SK-N-SH (cell line): ENCODE results near the gene PODXL2. TPM values are rescaled to one million over a fixed set of nuclear protein-coding genes. Genes with fewer than 3 reads are reported as not detected.
A peak's percentile ranks its signal among the peaks of the same experiment; 100 is the strongest.

ENCODE experiments used
- CTCF ChIA-PET: fragments of 300-600, 350-600 bp; formaldehyde crosslinking; extraction: SDS; loops from one replicate; lab custom pipeline; 2021; lab: Yijun Ruan, JAX
- POLR2A ChIA-PET: fragments of 350-600 bp; sonication (Branson Sonifier 250); formaldehyde crosslinking; extraction: SDS; loops from one replicate; lab custom pipeline; 2020; ENCODE audit warnings: antibody characterized with exemption, inconsistent platforms; lab: Yijun Ruan, JAX
- DNase-seq: peaks from one replicate; pipeline ENCODE4 v3.0.0; 2012
- H2AFZ ChIP-seq: fragments of 200-600 bp; sonication (generic); 2 replicates; pipeline ENCODE4 v1.8.1; 2016; ENCODE audit warnings: antibody characterized with exemption, mild to moderate bottlenecking, low read depth
- H3F3A ChIP-seq: fragments of 200-600 bp; sonication (generic); replicated peaks from 2 replicates; pipeline ENCODE3; 2016; ENCODE audit warnings: antibody characterized with exemption, mild to moderate bottlenecking; ENCODE audit not compliant: insufficient read depth
- H3K27ac ChIP-seq, 2 experiments: fragments of 200-500 bp in 1 of 2; fragments of 200-600 bp in 1 of 2; sonication (Bioruptor generic) in 1 of 2; sonication (generic), shearing (Covaris generic) in 1 of 2; 2 replicates each; pipeline versions ENCODE4 v1.5.1 to v1.6.1; 2014 to 2016; ENCODE audit warnings: low read depth in 2 of 2, inconsistent platforms in 1 of 2, low read length in 1 of 2, mild to moderate bottlenecking in 1 of 2, mixed read lengths in 1 of 2
- H3K27me3 ChIP-seq: fragments of 200-600 bp; sonication (generic), shearing (Covaris generic); 2 replicates; pipeline ENCODE4 v1.6.1; 2016; ENCODE audit warnings: mixed run types; ENCODE audit not compliant: insufficient read depth
- H3K36me3 ChIP-seq, 2 experiments: fragments of 200-500 bp in 1 of 2; fragments of 200-600 bp in 1 of 2; sonication (Bioruptor generic) in 1 of 2; sonication (generic) in 1 of 2; replicated peaks in 1 of 2; 2 replicates each; pipeline versions ENCODE3 to v1.5.1; 2014 to 2016; ENCODE audit warnings: low read length in 1 of 2, mild to moderate bottlenecking in 1 of 2; ENCODE audit not compliant: insufficient read depth in 2 of 2, control insufficient read depth in 1 of 2
- H3K4me1 ChIP-seq, 2 experiments: fragments of 200-500 bp in 1 of 2; fragments of 200-600 bp in 1 of 2; sonication (Bioruptor generic) in 1 of 2; sonication (generic), shearing (Covaris generic) in 1 of 2; 2 replicates each; pipeline versions ENCODE4 v1.5.1 to v1.6.1; 2014 to 2016; ENCODE audit warnings: low read depth in 1 of 2, low read length in 1 of 2, mixed run types in 1 of 2; ENCODE audit not compliant: insufficient read depth in 2 of 2, control insufficient read depth in 1 of 2
- H3K4me2 ChIP-seq: fragments of 200-600 bp; sonication (generic), shearing (Covaris generic); 2 replicates; pipeline ENCODE4 v1.6.1; 2017; ENCODE audit warnings: mixed run types
- H3K4me3 ChIP-seq, 2 experiments: fragments of 200-500 bp in 1 of 2; fragments of 200-600 bp in 1 of 2; sonication (Bioruptor generic) in 1 of 2; sonication (generic), shearing (Covaris generic) in 1 of 2; 2 replicates each; pipeline versions ENCODE4 v1.5.1 to v1.8.1; 2014 to 2016; ENCODE audit warnings: low read depth in 2 of 2, inconsistent platforms in 1 of 2, low read length in 1 of 2, mild to moderate bottlenecking in 1 of 2, mixed read lengths in 1 of 2, moderate library complexity in 1 of 2
- H3K79me2 ChIP-seq: fragments of 200-600 bp; sonication (generic); 2 replicates; pipeline ENCODE4 v1.8.1; 2017; ENCODE audit warnings: mild to moderate bottlenecking; ENCODE audit not compliant: insufficient read depth
- H3K9ac ChIP-seq: fragments of 200-600 bp; sonication (generic); 2 replicates; pipeline ENCODE4 v1.6.1; 2017; ENCODE audit warnings: mixed run types
- H3K9me2 ChIP-seq: fragments of 200-600 bp; sonication (generic); 2 replicates; pipeline ENCODE4 v1.6.1; 2017; ENCODE audit warnings: mixed run types
- H3K9me3 ChIP-seq: fragments of 200-600 bp; sonication (generic); 2 replicates; pipeline ENCODE4 v1.6.1; 2017; ENCODE audit warnings: mixed run types, mild to moderate bottlenecking, moderate library complexity
- H4K20me1 ChIP-seq: fragments of 200-600 bp; sonication (generic); 2 replicates; pipeline ENCODE4 v1.6.1; 2017; ENCODE audit warnings: mild to moderate bottlenecking, mixed run types; ENCODE audit not compliant: insufficient read depth
- CHD2 ChIP-seq: fragments of 150-350 bp; IDR thresholded peaks from 2 replicates; pipeline ENCODE4 v1.6.1; 2018; ENCODE audit warnings: low read length; ENCODE audit not compliant: partially characterized antibody
- EP300 ChIP-seq, 2 experiments: IDR thresholded peaks; 2 replicates each; pipeline versions ENCODE4 v1.4.0 to v1.6.1; 2012; ENCODE audit warnings: borderline replicate concordance in 1 of 2, low read depth in 1 of 2, low read length in 1 of 2
- EZH2phosphoT487 ChIP-seq: fragments of 200-600 bp; sonication (generic); IDR thresholded peaks from 2 replicates; pipeline ENCODE4 v1.6.1; 2017; ENCODE audit warnings: low read depth, mixed run types, mild to moderate bottlenecking, antibody characterized with exemption, moderate library complexity, borderline replicate concordance
- FOSL2 ChIP-seq: IDR thresholded peaks from 2 replicates; pipeline ENCODE4 v1.4.0; 2012; ENCODE audit warnings: low read depth, mild to moderate bottlenecking, moderate library complexity, borderline replicate concordance
- FOXJ3 ChIP-seq: sonication (generic); formaldehyde crosslinking; IDR thresholded peaks from 2 replicates; pipeline ENCODE4 v1.5.1; 2020; ENCODE audit warnings: mild to moderate bottlenecking, missing genetic modification reagents
- IRF3 ChIP-seq: fragments of 150-350 bp; IDR thresholded peaks from 2 replicates; pipeline ENCODE4 v1.6.1; 2016; ENCODE audit warnings: mild to moderate bottlenecking, low read depth, low read length
- MEF2A ChIP-seq: IDR thresholded peaks from 2 replicates; pipeline ENCODE4 v1.4.0; 2012; ENCODE audit warnings: low read depth, borderline replicate concordance
- NFIC ChIP-seq: IDR thresholded peaks from 2 replicates; pipeline ENCODE4 v1.4.0; 2012; ENCODE audit warnings: borderline replicate concordance
- NRF1 ChIP-seq: IDR thresholded peaks from 2 replicates; pipeline ENCODE4 v1.6.1; 2012; ENCODE audit warnings: low read depth, mild to moderate bottlenecking, low read length
- PBX3 ChIP-seq: IDR thresholded peaks from 2 replicates; pipeline ENCODE4; 2012
- RAD21 ChIP-seq: IDR thresholded peaks from 2 replicates; pipeline ENCODE4 v1.6.1; 2012; ENCODE audit warnings: mild to moderate bottlenecking, low read length
- RFX5 ChIP-seq: IDR thresholded peaks from 2 replicates; pipeline ENCODE4 v1.6.1; 2012; ENCODE audit warnings: mild to moderate bottlenecking, improper control_type of control experiment, low read length
- TCF12 ChIP-seq: IDR thresholded peaks from 2 replicates; pipeline ENCODE4 v1.4.0; 2012
- TEAD4 ChIP-seq: IDR thresholded peaks from 2 replicates; pipeline ENCODE4 v1.4.0; 2012; ENCODE audit warnings: mild to moderate bottlenecking, borderline replicate concordance; ENCODE audit not compliant: insufficient read depth
- USF1 ChIP-seq: IDR thresholded peaks from 2 replicates; pipeline ENCODE4 v1.4.0; 2012; ENCODE audit warnings: low read depth, borderline replicate concordance
- WGBS: methylation state at CpG from one replicate; pipeline ENCODE4 v1.1.6; 2017; ENCODE audit warnings: low lambda C conversion rate; 5-methylcytosine and 5-hydroxymethylcytosine counted together
- polyA plus RNA-seq, 3 experiments: library from polyadenylated mRNA; depleted of rRNA; stranded (reverse); fragments of >200 nt; gene quantifications; 2 replicates each; pipeline ENCODE4 v1.2.3, GENCODE V29; 2012
- TF ChIP-seq, protein P1 (sequence below): fragments of 150-350 bp; IDR thresholded peaks from 2 replicates; pipeline ENCODE4 v1.6.1; 2017; ENCODE audit warnings: antibody characterized with exemption, low read length, low read depth, borderline replicate concordance
- TF ChIP-seq, protein P2 (sequence below): IDR thresholded peaks from 2 replicates; pipeline ENCODE4 v1.6.1; 2012; ENCODE audit warnings: mild to moderate bottlenecking, low read depth, low read length, moderate library complexity
- TF ChIP-seq, protein P3 (sequence below): IDR thresholded peaks from 2 replicates; pipeline ENCODE4 v1.4.0; 2012; ENCODE audit warnings: low read depth

The PODXL2 gene
- polyA plus RNA-seq, 1 of the 3 experiments (the other 2 are of a cell fraction): 27.5 TPM

DNA sequence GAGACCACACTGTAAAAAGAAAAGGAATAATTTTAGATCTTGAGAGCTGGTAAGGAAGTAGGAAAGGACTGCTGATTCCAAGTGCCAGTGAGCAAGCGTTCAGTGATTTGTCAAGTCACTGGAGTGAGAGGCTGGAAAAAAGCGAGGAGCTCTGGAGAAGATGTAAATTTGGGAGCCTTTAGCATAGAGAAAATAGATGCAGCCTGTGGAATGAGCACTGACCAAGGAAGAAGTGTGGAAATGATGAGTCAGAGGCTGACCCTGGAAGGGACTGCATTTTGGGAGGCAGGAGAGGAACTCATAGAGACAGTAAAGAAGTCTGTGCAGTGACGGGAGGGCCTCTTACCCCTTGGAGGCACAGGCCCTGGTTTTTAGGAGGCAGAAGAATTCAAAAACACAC lies 26.7 kb downstream of the PODXL2 start:
- Histone ChIP-seq H3K4me3 (no peak overlapping the region), H3K27me3 (no peaks in the 10 kb centered on the region), H3F3A (peaks cover 14% of the 10 kb centered on the region), H2AFZ (peak overlapping the region; percentile 24), H3K4me2 (peak overlapping the region; percentile 11; the same call in 1 of the 2 replicates), H3K9me3 (no peaks in the 10 kb centered on the region), H3K4me1 (peaks cover 0 to 8% of the 10 kb centered on the region in 2 experiments; a peak in 2 of 4 replicates), H3K36me3 (no peaks in the 10 kb centered on the region), H3K9ac (no peak overlapping the region; the same call in 1 of the 2 replicates), H3K9me2 (no peaks in the 10 kb centered on the region), H3K27ac (peak overlapping the region in 1 of 2 experiments; percentile 48; a peak in 1 of 4 replicates), H3K79me2 (no peaks in the 10 kb centered on the region), H4K20me1 (no peaks in the 10 kb centered on the region)
- ChIA-PET POLR2A (no interaction called here), CTCF (interaction anchor here (1.2 to 1.7 kb wide), 2 partner anchors 27 to 80 kb away, joined by 3 to 7 read pairs; partner anchors contain the start of gene PODXL2)
- WGBS: 46% methylated on average over 3 of the region's 3 CpGs
- TF ChIP-seq USF1 (no peak), PBX3 (peak; percentile 36; the same call in 1 of the 2 replicates), TCF12 (peak; percentile 14; the same call in 1 of the 2 replicates), FOSL2 (peak; percentile 50; the same call in 1 of the 2 replicates)
- DNase-seq: no peak

- Histone ChIP-seq H3K9me3 (no peaks in the 10 kb centered on the region), H2AFZ (no peak overlapping the region), H4K20me1 (no peaks in the 10 kb centered on the region), H3K4me3 (no peak overlapping the region), H3K79me2 (no peaks in the 10 kb centered on the region), H3K27ac (no peak overlapping the region), H3K9me2 (no peaks in the 10 kb centered on the region), H3K27me3 (no peaks in the 10 kb centered on the region), H3K36me3 (peaks cover 0 to 2% of the 10 kb centered on the region in 2 experiments), H3K4me1 (peaks cover 0 to 8% of the 10 kb centered on the region in 2 experiments; a peak in 2 of 4 replicates), H3K4me2 (no peak overlapping the region), H3K9ac (no peak overlapping the region), H3F3A (peaks cover 14% of the 10 kb centered on the region)
- ChIA-PET CTCF (interaction anchor here (1.3 kb wide), 1 partner anchor 303 kb away, joined by 3 read pairs; no protein-coding TSS in a partner anchor), POLR2A (no interaction called here)
- WGBS: 97% methylated on average over 8 of the region's 8 CpGs
- no peak for DNase-seq
- no peak for TF ChIP-seq EP300 (IDR thresholded peaks at IDR 0.05; ENCODE audit: borderline replicate concordance in 1 of 2, low read depth in 1 of 2, low read length in 1 of 2)
- no peak for TF ChIP-seq FOXJ3 (CRISPR knock-in tag)
- TF ChIP-seq RFX5: no peak
- no peak for TF ChIP-seq RAD21
- TF ChIP-seq, protein P1, sequence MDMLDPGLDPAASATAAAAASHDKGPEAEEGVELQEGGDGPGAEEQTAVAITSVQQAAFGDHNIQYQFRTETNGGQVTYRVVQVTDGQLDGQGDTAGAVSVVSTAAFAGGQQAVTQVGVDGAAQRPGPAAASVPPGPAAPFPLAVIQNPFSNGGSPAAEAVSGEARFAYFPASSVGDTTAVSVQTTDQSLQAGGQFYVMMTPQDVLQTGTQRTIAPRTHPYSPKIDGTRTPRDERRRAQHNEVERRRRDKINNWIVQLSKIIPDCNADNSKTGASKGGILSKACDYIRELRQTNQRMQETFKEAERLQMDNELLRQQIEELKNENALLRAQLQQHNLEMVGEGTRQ: no peak
- TF ChIP-seq, protein P2, sequence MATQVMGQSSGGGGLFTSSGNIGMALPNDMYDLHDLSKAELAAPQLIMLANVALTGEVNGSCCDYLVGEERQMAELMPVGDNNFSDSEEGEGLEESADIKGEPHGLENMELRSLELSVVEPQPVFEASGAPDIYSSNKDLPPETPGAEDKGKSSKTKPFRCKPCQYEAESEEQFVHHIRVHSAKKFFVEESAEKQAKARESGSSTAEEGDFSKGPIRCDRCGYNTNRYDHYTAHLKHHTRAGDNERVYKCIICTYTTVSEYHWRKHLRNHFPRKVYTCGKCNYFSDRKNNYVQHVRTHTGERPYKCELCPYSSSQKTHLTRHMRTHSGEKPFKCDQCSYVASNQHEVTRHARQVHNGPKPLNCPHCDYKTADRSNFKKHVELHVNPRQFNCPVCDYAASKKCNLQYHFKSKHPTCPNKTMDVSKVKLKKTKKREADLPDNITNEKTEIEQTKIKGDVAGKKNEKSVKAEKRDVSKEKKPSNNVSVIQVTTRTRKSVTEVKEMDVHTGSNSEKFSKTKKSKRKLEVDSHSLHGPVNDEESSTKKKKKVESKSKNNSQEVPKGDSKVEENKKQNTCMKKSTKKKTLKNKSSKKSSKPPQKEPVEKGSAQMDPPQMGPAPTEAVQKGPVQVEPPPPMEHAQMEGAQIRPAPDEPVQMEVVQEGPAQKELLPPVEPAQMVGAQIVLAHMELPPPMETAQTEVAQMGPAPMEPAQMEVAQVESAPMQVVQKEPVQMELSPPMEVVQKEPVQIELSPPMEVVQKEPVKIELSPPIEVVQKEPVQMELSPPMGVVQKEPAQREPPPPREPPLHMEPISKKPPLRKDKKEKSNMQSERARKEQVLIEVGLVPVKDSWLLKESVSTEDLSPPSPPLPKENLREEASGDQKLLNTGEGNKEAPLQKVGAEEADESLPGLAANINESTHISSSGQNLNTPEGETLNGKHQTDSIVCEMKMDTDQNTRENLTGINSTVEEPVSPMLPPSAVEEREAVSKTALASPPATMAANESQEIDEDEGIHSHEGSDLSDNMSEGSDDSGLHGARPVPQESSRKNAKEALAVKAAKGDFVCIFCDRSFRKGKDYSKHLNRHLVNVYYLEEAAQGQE: no peak
- no peak for TF ChIP-seq CHD2
- TF ChIP-seq TEAD4: no peak
- no peak for TF ChIP-seq IRF3
- no peak for TF ChIP-seq NRF1
- TF ChIP-seq FOSL2: no peak
- TF ChIP-seq TCF12: no peak
- no peak for TF ChIP-seq NFIC
- no peak for TF ChIP-seq MEF2A
- TF ChIP-seq EZH2phosphoT487: no peak
- TF ChIP-seq, protein P3, sequence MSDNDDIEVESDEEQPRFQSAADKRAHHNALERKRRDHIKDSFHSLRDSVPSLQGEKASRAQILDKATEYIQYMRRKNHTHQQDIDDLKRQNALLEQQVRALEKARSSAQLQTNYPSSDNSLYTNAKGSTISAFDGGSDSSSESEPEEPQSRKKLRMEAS: no peak
These were observed 27.9 kb downstream of the PODXL2 start for GRCh38 chr3:127656906-127657305.
